Measurements from ENCODE around the gene TCEAL9.
"Not testable (repeated sequence)": the region's sequence is repeated elsewhere in the genome, so short reads cannot be mapped to it uniquely, and the experiment has no call there.

The TCEAL9 gene

DNA sequence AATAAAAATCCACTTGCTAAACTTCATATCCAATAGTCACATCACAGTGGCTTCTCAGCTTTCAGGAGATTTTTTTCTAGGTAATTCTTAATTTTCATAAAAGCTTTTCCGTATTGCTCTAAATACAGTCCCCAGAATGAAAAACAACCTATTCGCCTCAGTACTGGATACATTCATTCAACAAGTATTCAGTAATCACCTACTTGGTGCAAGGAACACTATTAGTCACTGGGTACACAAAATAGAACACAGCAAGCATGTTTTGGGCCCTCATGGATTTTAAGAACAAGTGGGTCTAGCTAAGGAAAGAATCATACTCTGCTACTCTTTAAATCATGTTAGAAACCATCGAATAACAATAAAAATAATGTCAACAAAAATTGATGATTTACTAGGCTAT is 17.3 kb downstream of the TCEAL9 start:
- no peak for DNase-seq (ENCODE audit: low spot score)

DNA sequence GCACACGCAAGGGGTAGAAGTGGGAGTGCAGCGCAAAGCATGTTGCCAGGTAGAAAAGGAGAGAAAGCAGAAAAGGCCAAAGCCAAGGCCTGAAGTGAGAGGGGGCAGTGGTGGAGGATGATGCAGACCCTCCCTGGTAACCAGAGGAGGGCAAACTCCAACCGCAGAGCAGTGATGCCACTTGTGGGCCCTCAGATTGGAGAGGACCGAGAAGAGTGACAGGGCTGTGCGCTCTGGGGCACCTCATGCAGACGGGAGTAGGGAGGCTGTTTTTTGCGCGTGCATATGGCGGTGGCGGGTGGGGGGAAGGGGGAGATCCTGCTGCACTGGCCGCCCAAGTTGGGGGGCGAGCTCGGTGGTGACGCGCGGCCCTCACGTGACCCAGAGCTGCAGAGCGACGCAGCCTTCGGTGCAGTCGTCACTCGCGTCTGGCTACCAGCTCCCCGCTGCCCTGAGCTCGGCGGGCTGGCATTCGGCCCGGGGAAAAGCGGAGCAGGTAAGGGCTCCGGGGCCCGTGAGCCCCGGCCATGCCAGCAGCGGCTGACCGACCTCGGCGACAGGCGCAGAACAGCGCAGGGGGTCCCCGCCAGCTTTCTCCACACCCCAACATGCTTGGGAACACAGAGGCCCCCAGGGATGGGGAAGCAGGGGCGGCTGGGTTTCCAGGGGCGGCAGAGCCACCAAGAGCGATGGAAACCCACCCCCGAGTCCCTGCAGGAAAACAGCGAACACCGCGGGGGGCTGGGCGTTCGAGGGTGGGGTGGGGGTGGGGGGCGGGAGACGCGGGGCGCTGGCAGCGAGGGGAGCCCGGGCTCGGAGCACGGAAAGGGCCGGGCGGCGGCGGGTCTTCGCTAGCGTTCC is 20.0 kb downstream of the TCEAL9 start, which contains the start of gene BEX3:
Gene BEX3 (plus strand): TSS at position 421 of the 861 bp plus-strand sequence. CDS start 984 bp downstream, outside the sequence.
- DNase-seq (ENCODE audit: low spot score): peak; percentile 53

DNA sequence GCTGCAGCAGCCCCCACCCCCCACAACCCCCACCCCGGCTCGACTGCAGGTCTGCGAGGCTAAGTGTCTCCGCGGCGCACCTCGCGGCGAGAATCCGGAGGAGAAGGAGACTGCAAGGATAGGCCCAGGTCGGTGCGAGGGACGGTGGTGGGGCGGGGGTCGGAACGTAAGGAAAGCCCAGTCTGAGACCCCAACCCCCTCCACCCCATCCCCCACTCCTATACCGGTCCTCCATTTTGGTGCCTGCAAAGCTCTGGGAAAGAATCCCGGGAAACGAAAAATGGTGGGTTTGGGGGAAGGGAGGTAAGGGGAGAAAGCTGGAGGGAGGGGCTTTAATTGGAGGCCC is 20.6 kb downstream of the TCEAL9 start:
- no peak for DNase-seq (ENCODE audit: low spot score)

DNA sequence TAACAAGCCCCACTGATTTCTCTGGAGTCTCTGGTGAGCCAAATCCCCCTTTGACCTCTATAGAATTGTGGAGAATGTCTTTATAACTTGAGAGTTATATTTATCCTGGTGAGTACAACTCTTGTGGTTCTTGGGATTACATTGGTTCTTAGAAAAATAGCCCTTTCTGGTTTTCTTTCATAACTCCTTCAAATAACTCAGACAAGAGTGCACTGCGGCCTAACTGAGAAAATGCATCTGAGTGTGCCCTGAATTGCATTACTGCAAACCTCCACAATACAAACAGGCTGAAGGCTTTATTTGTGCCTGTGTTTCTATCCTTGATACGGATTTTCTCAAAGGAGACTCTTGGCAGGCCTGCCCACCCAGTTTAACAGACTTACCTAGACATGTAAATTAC is 22.7 kb downstream of the TCEAL9 start:
- no peak for DNase-seq (ENCODE audit: low spot score)

DNA sequence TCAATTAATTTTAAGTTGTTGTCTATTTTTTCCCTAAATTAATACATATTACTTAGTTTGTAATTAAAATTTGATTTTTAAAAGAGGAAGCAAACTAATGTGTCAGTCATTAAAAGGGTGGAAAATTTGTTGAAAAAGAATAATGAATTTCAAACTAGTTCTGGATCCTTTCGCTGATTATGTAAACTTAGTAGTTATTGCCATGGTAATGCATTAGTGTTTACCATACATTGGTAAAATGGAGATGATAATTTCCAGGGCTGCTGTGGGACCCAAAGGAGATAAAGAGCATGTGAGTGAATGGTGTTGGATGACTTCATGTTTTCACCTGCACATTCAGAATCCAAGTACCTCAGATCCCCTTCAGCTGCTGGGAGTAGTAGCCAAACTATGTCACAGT is 26.6 kb downstream of the TCEAL9 start:
- DNase-seq (ENCODE audit: low spot score): no peak

DNA sequence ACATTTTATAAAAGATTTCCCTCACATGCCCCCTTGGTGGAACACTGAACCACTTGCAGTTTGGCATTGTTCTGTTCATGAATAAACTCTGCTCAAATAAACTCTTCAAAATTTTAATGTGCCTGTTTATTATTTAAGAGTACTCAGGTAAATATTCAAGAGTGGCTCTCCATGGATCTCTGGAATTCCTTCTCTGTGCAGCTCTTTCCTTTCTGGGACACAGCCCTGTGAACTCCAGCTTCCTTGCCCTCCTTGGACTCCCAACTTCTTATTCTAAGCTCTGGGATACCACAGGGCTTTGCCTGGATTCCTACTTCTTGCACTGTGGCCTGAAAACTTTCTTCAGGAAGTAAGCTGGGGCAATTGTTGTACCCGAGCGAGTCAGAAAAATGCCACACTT is 28.4 kb downstream of the TCEAL9 start:
- no peak for DNase-seq (ENCODE audit: low spot score)

DNA sequence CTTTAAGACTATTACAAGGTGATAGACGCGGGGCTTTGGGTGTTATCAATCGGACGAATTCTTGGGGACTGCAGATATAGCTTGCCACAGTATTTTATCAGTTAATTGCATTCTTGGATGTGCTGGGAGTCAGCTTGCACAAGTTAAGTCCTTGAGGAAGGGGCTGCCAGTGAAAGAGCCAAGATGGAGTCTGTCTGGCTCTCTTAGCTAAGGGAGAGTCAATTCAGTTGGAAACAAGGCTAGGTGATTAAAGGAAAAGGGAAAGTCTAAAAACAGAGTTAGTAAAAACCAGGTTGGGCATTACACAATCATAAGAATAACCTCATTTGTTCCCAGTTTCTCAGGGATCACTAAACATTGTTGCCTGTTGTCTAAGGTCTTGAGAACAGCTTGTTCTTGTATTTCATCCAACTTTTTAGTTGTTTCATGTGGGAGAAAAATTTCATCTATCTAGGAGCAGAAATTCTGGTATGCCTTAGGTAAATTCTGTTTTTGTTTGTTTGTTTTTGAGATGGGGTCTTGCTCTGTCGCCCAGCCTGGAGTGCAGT is 29.1 kb downstream of the TCEAL9 start:
- not testable (repeated sequence) for DNase-seq (ENCODE audit: low spot score)

DNA sequence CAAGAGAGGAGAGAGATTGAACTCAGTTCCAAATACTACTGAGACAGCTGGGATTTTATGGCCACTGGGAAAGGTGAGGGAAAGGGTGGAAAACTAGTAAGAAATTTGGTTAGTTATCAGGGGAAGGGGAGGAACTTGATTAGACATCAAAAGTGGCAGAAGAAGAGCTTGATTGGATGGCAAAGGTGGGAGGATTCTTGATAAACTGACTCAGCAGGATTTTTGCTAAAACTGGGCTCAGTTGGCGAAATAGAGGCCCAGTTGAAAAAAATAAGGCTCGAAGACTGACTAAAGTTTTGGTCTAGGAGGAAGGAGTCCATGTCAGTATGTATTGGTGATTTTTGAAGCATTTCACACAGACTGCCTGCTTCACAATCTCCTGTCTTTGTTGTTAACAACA is 30.0 kb downstream of the TCEAL9 start:
- DNase-seq (ENCODE audit: low spot score): no peak

DNA sequence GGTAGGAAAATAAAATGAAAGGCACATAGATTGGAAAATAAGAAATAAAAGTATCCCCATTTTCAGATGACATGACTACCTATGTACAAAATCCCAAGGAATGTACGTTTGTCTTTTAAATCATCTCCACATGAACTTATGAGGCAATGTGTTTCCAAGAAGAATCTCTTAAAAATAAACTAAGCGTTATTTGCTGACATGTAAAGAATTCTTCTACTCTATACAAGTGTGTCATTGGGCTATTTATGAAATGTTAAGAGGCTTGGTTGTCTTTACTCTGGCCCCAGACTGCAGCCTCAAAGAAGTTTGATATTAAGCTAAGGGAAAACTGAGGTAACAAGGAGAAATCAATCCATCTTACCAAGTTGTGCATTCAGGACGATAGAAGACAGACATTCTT is 37.2 kb downstream of the TCEAL9 start:
- DNase-seq (ENCODE audit: low spot score): no peak

DNA sequence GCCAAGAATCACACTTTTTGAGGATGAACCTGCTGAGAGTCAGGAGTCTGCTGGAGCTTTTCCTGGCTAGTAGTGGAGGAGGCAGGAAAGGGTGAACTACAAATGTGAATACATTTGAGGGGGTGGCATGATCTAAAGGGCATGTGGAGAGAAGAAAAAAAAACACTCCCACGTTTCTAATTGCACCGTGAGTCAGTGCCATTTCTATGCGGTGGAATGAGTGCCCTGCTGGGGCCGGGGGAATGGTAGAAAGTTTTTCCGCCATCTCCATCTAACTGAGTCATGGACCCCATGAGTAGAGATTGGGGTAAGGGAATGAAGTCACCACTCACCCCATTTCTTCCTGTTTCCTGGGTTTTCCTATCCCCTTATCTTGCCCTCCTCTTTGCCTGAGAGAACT is 39.9 kb downstream of the TCEAL9 start:
- no peak for DNase-seq (ENCODE audit: low spot score)

DNA sequence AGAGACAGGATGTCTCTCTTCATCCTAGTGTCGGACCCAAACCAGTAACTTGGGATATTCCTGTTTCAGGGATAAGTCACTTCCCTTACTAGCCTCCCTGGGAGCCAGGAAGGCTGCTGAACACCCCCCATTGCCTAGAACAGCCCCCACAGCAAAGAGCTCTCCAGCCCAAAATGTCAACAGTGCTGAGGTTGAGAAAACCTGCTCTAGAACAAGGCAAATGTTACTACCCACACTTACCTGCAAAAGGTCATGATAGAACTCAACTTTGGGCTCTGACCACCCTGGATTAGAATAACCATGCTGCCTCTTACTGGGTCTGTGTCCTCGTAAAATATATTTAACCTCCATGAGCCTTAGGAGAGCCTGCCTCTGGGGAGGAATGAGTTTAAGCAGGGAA is 40.4 kb downstream of the TCEAL9 start:
- no peak for DNase-seq (ENCODE audit: low spot score)

DNA sequence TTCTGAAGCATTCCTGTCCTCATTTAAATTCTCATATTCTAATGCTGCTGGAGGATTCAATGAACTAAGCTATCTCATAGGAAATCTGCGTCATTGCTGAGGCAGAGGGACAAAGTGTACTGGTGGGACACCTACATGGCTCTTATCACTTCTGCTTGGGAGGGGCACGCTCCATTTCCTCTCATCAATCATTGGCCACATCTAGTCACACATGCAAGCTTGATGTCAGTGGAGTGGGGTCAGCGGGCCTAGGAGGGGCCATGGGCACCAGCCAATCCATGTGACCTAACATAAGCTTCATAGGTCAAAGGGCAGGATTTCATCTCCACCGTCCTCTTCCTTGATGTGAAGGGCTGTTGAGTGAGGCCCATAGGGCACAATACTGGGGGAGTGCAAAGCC is 41.4 kb downstream of the TCEAL9 start:
- DNase-seq (ENCODE audit: low spot score): no peak

DNA sequence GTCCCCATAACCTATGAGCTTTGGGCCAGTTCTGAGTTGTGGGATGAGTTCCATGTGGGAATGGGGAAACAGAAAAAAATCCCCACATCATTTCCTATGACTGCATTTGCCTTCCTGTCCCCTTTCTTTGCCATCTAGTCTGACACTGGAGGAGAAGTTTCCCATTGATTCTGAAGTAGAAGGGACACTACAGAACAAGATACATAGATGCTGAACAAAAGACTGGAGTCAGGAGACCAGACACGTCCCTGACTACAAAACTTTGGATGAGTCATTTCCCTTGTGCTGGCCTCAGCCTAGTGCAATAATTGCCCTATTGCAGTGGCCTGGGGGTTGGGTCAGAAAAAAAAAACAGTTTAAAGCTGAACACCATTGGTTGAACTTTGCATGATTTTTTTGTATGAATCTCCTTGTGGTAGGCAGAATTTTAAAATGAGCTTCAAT is 42.1 kb downstream of the TCEAL9 start:
- DNase-seq (ENCODE audit: low spot score): no peak

DNA sequence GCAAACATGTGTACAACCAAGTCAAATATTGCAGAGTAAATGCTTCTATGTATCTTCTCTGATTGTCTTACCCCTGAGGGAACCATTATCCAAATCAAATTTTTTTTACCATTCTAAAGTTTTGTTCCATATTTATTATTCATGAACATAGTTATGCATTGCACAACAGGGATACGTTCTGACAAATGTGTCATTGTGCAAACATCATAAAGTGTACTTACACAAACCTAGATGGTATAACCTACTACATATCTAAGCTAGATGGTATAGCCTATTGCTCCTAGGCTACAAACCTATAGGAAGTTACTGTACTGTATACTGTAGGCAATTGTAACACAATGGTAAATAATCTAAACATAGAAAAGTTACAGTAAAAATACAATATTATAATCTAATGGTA is 43.4 kb downstream of the TCEAL9 start:
- no peak for DNase-seq (ENCODE audit: low spot score)

DNA sequence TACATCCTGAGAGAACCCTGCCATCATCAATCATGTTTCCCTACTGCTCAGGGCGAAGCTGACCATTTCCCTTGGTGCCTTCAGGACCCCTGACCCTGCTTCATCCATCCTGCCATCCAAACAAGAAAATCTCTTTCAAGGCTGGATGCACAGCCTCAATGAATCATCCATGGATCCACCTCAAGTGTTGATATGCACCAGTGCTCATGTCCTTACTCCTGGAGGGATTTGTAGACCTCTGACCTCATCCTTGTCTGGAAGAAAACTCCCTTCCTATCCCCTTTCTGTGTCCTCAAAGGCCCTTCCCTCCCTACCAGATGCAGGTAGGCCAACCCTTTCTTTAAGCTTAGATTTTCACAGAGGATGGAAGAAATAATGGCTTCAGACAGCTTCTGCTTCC is 44.6 kb downstream of the TCEAL9 start:
- DNase-seq (ENCODE audit: low spot score): no peak

DNA sequence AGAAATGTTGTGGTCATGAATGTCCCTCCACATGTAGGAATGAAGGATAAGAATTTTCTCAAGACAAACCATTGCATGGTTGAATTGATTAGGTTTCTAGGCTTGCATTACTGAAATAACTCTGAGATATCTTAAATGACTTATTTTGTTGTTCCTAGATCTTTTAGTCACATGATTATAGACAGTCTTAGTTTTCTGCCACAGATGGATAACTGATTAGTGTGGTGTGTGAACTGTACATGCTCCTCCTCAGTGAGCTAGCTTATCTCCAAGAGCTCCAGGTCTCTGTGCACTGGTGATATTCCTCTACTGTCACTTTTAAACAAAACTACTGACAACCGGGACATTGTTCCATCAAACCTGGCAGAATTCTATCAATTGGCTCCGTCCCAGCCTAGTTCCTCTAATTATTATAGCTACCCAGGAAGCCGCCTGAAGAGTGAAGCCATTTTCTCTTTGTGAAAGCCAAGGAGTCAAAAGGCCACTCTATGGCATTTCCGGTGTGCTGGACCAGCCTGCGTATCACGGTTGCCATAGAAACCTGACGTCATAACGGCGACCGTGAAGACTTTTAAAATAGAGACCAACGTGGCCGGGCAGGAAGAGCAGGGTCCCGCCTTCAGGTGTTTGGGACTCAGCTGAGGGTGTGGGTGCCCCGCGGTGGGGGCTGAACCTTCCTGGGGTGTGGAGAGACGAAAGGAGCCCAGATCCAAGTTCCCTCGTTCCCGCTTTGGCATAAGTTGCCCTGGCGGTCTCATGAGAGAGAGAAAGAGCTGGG is 48.1 kb downstream of the TCEAL9 start:
- peak; percentile 61 for DNase-seq (ENCODE audit: low spot score)

DNA sequence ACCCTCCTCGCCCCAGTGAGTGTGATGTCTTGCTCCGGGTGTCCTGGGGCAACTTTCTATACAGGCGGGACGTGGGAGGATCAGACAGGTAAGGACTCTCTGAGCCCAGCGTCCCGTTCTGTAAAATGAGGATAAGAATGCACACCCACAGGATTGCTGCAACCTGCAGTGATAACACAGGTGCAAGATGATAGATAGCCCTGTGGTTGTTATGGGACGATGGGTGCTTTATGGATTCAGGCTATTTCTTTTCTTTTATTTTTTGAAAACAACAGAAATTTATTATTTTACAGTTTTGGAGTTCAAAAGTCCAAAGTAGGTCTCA is 48.7 kb downstream of the TCEAL9 start:
- no peak for DNase-seq (ENCODE audit: low spot score)

DNA sequence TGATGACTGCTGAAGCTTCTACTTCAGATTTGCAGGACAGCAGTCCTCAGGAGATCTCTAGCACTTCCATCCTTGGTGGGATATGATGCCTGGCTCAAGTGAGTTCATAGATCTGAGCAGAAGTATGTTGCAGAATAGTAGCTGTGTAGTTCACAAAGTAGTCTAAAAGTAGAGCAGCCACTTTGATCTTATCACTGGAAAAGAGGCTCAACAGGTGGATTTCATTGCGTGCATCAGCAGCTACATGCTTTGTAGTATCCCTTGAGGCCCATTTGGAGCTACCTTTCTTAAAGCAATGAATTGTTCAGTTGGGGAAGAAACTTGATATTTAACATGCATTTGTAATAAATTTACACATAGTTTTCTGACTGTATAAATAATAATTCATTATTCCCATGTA is 50.0 kb downstream of the TCEAL9 start:
- no peak for DNase-seq (ENCODE audit: low spot score)

DNA sequence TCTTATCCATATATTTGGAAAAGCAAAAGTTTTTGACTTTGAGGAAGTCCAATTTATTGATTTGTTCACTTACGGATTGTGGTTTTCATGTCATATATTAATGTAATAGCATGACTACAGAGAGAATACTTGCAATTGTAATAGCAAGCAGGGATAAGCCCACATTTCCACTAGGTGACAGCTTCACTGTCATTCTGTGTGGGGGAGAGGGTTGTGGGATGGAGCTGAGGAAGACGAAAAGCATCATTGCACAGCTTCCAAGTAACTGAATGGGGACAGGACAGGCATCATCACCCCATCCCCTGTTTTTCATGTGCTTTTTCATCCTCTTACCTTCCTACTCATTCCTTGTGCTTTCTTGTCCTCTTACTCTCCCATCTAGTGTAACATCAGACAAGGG is 51.5 kb downstream of the TCEAL9 start:
- DNase-seq (ENCODE audit: low spot score): no peak

Measured in HuH-7 (cell line).